AML-193 (cell line): Measurements from ENCODE around the gene ANKRD23.
A peak's percentile ranks its signal among the peaks of the same experiment; 100 is the strongest.
"Not testable (repeated sequence)": the region's sequence is repeated elsewhere in the genome, so short reads cannot be mapped to it uniquely, and the experiment has no call there.

ENCODE experiments used
- DNase-seq, 2 experiments: peaks; one replicate each; lab custom pipeline; 2025; lab: John Stamatoyannopoulos, UW

The ANKRD23 gene

DNA sequence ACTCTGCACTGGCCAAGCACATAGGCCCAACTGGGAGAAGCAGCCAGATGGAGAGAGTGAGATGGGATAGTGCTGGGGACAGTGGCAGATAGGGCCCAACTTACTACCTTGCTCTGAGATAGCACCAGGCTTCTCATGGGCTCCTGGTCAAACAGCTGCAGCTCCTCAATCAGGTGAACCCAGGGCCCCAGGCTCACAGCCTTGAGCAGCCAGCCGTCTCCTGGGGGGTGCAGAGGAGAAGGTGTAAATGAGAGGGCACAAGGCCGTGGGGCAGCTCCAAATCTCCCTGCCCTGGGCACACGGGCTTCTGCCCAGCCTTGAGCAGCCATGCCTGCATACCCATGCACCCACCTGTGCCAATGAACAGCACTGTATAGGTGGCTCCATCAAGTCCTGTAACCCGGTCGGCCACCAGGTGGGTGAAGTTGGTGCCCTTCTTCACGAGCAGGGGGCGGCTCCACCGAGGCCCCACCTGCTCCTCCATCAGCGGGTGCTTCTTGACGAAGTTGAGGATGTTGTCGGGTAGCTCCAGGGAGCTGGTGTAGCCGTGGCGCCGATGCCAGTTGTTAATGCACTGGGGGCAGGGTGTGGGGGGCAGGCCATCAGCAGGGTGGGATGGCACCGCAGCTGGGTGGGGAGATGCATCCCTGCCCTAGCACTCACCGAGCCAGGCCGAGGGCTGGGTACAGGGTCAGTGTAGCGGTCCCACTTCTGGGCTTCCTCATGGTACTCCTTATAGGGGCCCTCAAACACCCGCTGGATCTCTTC lies 19.9 kb upstream of the ANKRD23 start:
- no peak for DNase-seq

DNA sequence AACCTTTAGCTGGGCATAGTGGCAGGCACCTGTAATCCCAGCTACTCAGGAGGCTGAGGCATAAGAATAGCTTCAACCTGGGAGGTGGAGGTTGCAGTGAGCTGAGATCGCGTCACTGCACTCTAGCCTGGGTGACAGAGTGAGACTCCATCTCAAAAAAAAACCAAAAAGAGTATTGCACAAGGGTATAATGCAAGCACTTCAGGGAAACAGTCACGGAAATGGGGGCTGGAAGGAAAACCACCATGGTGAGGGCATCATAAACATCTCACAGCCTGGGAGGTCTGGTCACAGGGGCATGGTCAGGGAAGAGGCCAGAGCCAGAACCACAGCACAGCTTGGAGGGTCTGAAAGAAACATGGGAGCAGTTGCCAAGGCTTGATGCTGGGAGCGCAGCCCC lies 19.2 kb upstream of the ANKRD23 start:
- DNase-seq, result not testable (repeated sequence)

DNA sequence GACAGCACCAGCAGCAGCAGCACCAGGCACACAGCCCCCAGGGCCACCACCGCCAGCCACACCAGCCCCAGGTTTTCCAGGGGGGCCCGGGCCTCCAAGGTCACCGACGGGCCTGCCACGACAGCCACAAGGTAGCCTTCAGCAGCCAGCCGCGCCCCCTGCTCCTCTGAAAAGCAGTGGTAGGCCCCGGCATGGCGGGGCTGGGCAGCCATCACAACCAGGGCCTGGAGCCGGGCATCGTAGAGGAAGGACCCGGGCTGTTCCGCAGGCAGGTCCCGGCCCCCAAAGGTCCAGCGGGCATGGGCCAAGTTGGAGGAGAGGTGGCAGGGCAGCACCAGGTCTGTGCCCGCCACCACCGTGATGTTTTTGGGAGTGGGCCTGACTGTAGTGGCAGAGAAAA lies 17.3 kb upstream of the ANKRD23 start:
- no peak for DNase-seq

DNA sequence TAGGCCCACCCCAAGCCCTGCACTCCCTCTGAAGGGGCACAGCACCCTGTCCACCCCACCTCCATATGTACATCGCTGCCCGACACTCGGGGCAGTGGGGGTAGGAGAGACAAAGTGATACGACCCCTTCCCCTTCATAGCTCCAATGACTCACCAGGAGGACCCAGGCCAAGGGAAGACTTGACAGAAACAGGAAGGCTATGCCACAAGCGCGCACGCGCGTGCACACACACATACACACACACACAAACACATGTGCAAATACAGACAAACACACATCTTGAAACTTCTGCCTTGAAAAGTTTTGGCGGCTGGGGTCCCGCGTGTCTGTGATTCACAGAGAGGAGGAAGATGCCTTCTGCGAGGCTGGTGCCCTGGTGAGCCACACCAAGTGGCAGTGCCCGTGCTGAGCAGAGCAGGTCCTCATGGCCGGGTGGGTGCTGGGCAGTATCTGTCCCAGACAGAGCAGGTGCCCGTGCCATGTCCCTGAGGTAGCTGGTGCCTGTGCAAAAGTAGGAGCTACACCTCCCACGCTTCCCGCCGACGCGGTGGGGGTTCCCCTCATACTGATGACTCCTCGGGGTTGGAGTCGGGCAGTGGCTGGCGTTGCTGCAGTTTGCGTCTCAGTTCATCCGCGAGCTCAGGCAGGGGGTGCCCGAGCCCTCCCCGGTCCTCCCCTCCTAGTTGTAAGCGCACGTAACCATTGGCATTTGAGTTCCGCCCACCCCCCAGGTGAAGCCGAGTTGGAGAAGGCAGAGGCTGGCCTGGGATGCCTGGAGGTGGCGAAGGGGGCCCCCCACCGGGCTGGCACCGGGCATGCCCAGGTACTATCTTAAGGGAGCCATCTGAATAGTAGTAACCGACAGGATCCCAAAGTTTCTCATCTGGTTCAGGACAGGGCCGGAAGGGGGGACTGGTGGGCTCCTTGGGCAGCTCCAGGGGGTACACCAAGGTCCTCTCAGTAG lies 16.5 kb upstream of the ANKRD23 start:
- DNase-seq, result no peak

DNA sequence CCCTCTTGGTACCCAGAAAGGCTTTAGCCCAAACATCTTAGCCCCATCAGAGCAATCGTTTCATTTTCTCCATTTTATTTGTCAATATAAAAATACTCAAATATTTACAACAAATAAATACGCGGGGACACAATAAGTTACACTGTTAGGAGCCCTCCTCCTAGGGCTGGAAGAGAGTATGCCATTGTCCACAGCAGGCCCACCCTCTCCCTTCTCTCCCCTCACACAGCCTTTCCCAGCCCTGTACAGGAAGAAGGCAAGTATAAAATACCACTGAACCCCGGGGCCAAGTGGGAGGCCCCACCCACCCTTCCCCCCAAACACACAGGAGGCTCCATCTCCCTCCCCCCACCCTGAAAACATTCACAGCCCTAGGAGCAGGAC lies 15.9 kb upstream of the ANKRD23 start:
- no peak for DNase-seq

DNA sequence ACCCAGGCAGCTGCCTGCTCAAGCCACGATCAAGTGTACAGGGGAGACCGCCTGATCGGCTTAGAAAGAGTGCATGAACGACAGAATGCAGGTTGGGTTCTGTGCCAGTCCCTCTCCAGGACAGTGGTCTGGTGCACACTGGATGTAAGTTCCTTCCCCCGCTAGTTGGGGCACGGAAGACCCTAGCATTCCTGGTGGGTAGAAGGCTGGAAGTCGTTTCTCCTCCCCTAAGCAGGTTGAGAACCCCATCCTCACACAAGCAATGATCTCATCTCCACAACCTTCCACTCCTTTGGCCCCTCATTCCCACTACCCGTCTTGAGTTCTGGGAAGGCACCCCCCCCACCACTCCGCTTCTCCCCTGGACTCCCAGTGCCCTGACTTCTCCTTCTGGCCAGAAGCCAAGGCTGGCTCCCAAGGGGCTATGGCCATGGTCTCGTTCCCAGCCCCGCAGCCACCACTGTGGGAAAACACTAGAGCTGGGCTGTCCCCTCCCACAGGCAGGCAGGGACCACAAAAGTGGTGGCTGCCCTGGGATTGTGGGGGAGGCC lies 15.4 kb upstream of the ANKRD23 start:
- no peak for DNase-seq

DNA sequence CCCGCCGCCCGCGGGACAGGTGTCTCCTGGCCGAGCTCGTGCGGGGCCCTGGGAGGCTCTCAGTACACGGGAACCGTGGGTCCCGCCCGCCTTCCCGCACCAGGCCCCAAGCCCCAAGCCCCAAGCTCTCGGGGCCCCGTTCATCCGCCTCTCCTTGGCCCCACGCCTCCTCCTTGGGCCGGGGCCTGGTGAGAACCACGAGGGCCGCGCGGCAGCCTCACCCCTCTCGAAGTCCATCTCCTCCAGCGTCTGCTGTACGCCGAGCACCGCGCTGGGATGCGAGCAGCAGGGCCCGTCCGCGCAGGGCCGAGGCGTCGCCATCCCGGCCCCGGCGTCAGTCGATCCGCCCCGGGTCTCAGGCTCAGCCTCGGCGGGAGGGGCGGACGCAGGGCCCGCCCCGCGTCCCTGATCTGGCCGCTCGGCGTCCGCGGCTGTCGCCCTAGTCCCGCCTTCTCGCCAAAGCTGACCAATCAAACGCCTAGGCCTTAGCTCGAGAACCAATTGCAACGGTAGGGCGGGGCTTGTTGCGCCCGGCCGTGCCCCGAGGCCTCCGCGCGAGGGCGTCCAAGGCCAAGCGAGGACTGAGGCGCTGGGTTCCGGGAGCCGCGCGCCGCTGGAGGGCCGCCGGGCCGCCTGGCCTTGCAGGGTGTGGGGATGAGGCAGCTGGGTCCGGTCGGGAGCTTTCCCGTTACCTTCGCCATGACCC lies 14.0 kb upstream of the ANKRD23 start, which contains the start of gene ANKRD39:
TSS of gene ANKRD39 (minus strand) at position 350 of the 706 bp plus-strand sequence. CDS start at position 321, 29 bp downstream.
- DNase-seq, result peak; percentile 94 to 97

DNA sequence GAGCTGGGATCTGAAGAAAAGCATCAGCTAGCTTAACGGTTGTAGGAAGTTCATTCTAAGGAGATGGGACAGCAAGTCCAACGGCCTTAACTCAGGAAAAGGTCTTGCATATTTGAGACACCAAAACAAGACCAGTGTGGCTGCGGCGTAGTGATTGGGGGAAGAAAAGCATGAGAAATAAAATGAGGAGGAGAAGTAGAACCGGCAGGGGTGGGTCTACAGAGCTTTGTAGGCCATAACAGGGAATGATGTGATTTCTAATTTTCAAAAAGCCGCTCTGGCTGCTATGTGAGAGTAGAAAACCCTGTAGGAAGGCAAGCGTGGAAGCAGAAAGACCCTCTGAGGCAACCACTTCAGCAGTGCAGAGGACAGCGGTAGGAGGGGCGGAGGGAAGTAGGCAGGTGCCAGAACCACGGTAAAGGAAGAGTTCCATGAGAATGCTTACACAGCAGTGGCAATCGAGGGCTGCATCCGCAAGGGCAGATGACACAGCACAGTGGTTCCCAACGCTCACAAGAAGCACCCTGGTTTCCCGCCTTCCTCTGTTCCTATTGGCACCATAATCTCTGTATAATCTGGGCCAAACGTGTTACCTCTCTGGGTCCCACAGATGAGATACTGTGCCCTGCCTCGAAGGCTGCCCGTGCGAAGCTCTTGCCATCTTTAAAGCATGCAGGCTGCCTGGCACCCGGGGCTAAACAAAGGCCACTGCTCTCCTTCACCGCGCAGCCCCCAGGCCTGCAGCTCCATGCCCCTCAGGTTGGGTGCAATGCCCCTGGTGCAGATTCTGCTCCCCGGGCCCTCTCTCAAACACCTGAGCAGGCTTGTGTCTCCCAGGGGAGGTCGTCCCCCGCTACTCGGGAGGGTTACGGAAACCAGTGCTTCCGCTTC lies 13.2 kb upstream of the ANKRD23 start:
- DNase-seq, result peak in 1 of 2 experiments; percentile 35

DNA sequence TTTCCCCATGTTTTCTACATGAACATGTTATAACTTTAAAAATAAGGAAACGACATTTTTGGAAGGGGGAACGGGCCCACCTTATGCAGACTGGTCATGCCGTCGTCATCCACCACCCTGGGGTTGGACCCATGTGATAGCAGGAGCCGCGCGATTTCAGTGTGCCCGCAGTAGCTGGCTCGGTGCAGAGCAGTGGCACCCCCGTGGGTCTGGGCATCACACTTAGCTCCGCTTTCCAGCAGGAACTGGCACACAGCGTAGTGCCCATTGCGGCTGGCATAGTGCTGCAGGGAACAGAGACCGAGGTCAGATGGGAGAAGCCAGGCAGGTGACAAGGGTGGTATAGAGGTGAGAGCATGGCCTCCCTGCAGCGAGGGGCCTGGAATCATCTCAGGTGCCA lies 9.5 kb upstream of the ANKRD23 start:
- no peak for DNase-seq

DNA sequence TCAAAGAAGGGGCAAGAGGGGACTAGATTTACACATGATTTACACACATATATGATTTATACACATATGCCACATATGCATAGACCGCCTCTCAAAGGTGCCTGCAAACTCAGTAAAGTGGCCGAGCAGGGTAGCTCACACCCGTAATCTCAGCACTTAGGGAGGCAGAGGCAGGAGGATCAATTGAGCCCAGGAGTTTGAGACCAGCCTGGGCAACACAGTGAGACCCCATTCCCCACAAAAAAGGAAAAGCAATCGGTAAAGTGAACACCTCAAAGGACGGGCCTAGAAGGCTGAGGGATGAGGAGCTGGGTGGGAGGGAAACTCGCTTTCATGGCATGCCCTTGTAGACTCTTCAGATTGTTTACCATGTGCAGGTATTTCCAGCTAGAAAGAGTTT lies 8.8 kb upstream of the ANKRD23 start:
- DNase-seq, result no peak

DNA sequence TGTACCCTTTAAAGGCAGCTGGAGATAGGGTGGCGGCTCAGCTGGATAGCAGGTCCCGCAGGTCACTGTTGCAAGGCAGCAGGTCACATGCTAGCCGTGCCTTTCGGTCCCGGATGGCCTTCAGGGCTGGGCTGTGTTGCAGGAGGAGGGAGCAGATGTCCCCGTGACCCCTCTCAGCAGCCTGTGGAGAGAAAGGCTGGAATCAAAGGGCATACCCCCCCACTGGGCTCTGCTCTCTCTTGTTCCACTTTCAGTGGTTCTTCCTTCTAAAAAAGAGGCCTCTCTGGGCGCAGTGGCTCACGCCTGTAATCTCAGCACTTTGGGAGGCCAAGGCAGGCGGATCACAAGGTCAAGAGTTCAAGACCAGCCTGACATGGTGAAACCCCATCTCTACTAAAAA lies 4.4 kb upstream of the ANKRD23 start:
- DNase-seq, result no peak

DNA sequence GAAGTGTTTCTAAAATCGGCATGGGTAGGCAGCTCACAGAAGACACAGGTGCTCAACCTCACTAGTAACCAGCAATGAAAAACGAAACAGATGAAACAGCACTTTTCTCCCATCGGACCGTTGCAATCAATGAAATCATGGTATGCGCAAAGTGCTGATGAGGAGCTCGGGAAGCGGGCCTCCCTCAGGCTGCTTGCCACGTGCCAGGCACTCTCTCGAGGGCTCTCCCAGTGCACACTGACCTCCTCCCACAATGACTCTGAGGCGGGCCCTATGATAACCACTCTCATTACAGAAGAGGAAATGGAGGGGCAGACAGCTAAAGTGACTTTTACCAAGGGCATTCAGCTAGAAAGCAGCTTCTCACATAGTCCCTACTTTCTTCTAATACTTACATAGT lies 3.8 kb upstream of the ANKRD23 start:
- no peak for DNase-seq

DNA sequence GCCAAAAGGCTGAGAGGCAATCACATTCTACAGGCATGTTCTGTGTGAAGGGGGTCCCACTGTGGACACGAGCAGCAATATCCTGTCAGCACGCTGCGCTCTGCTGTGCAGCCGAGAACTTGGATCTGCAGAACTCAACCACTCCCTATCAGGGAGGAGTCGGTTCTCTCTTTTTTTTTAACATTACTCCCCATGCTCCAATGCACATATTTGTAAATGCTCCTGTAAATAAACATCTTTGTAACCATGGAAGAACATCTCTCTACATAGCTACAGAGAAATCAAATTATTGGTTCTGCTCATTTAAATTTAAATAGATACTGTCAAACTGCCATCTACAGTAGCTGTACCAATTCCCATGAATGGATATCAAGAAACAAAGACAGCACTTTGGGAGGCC lies 3.0 kb upstream of the ANKRD23 start:
- DNase-seq, result no peak

DNA sequence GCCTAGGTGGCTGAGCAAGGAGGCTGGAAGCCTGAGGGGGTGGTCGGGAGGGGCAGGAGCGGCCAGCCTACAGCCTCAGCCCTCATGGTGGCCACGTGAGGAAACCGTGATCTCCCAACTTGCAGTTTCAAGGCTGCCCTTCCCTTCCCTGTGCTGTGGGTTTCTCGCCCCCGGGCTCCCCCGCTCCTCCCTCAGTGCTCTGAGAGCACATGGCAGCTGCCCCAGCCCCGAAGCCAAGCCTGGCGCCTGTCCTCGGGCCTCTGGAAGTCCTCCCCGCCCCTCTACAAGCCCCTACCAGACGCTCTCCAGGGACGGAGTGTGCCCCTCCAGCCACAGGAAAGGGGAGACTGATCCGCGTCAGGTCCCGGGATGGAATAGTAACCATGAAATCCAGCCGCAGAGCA lies 586 bp upstream of the ANKRD23 start:
- DNase-seq, result no peak

DNA sequence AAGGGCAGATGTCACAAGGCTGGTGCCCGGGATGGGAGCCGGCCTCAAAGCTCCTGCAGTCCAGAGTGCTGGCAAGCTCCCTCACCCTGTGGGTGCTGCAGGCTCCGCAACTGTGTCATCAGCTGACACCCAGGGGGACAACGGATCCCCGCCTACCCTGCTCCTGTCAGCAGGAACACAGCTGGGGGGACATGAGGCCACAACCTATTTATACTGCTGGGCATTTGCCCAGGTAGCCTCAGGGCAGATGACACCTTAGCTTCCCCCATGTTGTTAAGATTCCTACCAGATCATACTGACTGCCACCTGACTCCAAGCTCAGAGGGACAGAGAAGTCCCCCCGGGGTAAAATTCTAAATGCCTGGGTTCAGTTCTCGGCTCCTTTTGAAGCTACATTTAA lies 1.2 kb downstream of the ANKRD23 start:
- no peak for DNase-seq

DNA sequence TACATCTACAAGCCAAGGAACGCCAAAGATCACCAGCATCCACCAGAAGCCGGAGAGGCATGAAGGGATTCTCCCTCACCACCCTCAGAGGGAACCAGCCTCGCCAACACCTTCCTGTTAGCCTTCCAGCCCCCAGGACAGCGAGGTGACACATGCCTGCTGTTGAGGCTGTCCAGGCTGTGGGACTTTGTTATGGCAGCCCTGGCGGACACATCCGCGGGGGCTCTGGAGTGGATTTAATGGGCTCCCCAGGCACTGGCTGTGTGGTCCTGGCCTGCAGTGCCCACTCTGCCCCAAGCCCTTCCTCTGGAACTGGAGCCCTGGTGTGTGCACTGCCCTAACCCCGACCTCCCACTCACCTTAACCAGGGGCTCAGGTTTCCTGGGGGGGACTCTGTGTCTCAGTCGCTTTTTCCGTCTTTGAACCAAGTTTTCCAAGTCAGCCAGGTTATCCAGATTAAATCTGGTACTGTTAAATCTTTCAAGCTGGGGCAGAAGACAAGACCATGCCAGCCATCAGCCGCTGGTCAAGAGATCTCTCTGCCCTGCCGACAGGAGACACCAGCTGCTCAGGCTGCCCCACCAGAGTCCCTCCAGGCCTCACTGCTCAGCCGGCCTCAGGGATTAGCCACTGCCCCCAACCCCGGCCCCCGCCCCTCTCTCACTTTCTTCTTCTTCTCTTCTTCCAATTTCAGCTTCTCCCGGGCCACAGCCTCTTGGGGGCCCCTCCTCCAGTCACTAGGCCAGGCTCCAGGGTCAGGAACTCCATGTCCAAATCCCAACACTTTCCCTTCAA lies 1.9 kb downstream of the ANKRD23 start:
- DNase-seq, result no peak

DNA sequence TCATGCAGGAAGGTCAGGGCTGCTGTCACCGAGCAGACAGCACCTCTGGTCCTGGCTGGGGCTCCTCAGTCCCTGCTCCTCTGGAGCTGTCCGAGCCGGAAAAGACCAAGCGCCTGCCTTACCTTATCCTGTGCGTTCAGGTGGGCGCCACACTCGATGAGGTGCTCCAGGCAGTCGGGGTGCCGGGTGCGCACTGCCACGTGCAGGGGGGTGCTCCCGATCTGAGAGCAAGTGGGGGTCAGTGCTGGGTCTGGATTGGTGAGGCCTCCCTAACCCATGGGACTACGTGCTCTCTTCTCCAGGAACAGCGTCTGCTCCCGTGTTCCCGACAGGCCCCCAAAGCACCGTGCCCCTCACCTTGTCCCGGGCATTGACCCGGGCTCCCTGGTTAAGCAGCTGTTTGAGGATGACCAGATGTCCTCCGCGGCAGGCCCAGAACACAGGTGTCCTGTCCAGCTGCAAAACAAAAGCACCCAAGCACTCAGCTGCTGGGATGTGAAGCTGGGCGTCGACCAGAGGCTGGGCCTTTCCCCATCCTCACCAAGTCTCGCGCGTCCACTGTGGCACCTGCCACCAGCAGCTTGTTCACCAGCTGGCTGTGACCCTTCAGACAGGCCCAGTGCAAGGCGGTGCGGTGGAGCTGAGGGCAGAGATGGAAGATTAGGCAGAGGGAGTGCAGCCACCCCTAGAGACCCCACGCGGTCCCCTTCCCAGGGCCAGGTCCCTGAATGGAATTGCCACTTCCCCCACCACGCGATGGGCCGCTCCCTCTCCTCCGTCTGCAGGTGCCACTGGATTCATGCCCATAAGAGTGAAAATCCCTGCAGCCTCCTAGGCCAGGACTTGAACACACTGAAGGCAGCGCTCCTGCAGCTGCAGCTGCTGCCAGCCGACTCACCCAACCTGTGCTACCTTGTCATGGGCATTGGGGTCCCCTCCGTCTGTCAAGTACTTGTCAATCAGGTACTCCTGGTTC lies 3.7 kb downstream of the ANKRD23 start:
- DNase-seq, result no peak

DNA sequence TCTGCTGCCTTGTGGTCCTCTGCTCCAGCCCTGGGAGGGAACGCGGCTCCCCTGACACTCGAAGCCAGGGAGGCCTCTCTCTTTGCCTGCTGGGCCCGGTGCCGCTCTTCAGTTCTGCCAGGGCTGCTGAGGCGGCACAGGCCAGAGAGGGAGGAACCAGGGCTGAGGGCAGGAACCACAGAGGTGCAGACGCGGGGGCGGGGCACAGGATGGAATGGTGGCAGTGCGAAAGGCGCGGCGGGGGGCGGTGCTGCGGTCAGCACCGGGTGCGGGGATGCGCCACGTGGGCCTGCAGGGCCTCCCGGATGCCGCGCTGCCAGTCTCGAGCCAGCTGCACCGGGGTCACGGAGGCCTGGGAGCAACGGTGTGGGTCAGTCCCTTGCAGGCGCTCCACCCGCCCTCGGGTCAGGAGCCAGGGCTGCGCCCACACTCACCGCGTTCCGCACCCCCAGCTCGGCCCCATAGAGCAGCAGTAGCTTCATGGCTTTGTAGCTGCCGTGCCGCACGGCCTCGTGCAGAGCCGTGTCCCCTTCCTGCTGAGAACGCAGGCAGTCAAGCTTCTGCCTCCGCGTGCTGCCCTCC lies 4.4 kb downstream of the ANKRD23 start:
- DNase-seq, result no peak
